Smooth muscle cell (in vitro differentiated cells): ENCODE data around the gene TMEM119. TPM values are rescaled to one million over a fixed set of nuclear protein-coding genes. Genes with fewer than 3 reads are reported as not detected.

Experiments
- DNase-seq: peaks from one replicate; lab custom pipeline; 2025; ENCODE audit not compliant: unreplicated experiment; lab: John Stamatoyannopoulos, UW
- H2AFZ ChIP-seq: fragments of 200-600 bp; sonication (generic); 2 replicates; pipeline ENCODE4 v1.6.0; 2016; ENCODE audit warnings: antibody characterized with exemption, low read depth, mild to moderate bottlenecking
- H3F3A ChIP-seq: fragments of 200-600 bp; sonication (generic); 2 replicates; pipeline ENCODE4 v1.6.0; 2017; ENCODE audit warnings: antibody characterized with exemption, low read depth
- H3K27ac ChIP-seq: fragments of 200-600 bp; sonication (generic); 2 replicates; pipeline ENCODE4 v1.5.1; 2016; ENCODE audit warnings: low read depth, mild to moderate bottlenecking
- H3K27me3 ChIP-seq: fragments of 200-600 bp; sonication (generic); 2 replicates; pipeline ENCODE4 v1.6.1; 2016; ENCODE audit warnings: low read depth, mild to moderate bottlenecking
- H3K36me3 ChIP-seq: fragments of 200-600 bp; sonication (generic); 2 replicates; pipeline ENCODE4 v1.5.1; 2016; ENCODE audit warnings: low read depth
- H3K4me1 ChIP-seq: fragments of 200-600 bp; sonication (generic); 2 replicates; pipeline ENCODE4 v1.5.1; 2016; ENCODE audit warnings: low read depth
- H3K4me2 ChIP-seq: fragments of 200-600 bp; sonication (generic); 2 replicates; pipeline ENCODE4 v1.6.0; 2016; ENCODE audit warnings: mild to moderate bottlenecking
- H3K4me3 ChIP-seq: fragments of 200-600 bp; sonication (generic); 2 replicates; pipeline ENCODE4 v1.5.1; 2016; ENCODE audit warnings: mild to moderate bottlenecking
- H3K79me2 ChIP-seq: fragments of 200-600 bp; sonication (generic); 2 replicates; pipeline ENCODE4 v1.6.0; 2016; ENCODE audit warnings: low read depth, mild to moderate bottlenecking
- H3K9ac ChIP-seq: fragments of 200-600 bp; sonication (generic); 2 replicates; pipeline ENCODE4 v1.6.0; 2016; ENCODE audit warnings: low read depth
- H3K9me3 ChIP-seq: fragments of 200-600 bp; sonication (generic); replicated peaks from 2 replicates; pipeline ENCODE4 v1.5.1; 2016; ENCODE audit warnings: low read depth
- H4K20me1 ChIP-seq: fragments of 200-600 bp; sonication (generic); 2 replicates; pipeline ENCODE4 v1.6.0; 2016; ENCODE audit warnings: low read depth
- CTCF ChIP-seq: fragments of 200-600 bp; sonication (generic); IDR thresholded peaks from 2 replicates; pipeline ENCODE4 v1.5.1; 2017; ENCODE audit warnings: borderline replicate concordance, mild to moderate bottlenecking, antibody characterized with exemption; ENCODE audit not compliant: insufficient read depth, poor library complexity, severe bottlenecking
- WGBS: methylation state at CpG from one replicate; pipeline ENCODE4 v1.1.7; 2016; ENCODE audit warnings: low lambda C conversion rate; 5-methylcytosine and 5-hydroxymethylcytosine counted together
- polyA plus RNA-seq: library from polyadenylated mRNA; unstranded; fragments of >200 nt; fragmentation: Nextera tagmentation; extraction: Ambion mirVana; gene quantifications from 2 replicates; pipeline ENCODE4 v1.2.1, GENCODE V29; 2016
- total RNA-seq: library from RNA; depleted of rRNA; stranded (reverse); fragments of >200 nt; gene quantifications from 2 replicates; pipeline ENCODE4 v1.2.3, GENCODE V29; 2014

TMEM119 gene
- total and polyA plus RNA-seq, 2 experiments from 2014 or later: 40.9 to 103 TPM

- Histone ChIP-seq H2AFZ (no peak overlapping the region), H3K27ac (no peak overlapping the region), H3K4me2 (peak overlapping the region; percentile 85), H3K4me3 (peak overlapping the region; percentile 61), H3K9ac (no peak overlapping the region), H3K79me2 (peaks cover 38% of the 10 kb centered on the region), H3K36me3 (no peaks in the 10 kb centered on the region), H4K20me1 (no peaks in the 10 kb centered on the region), H3K9me3 (no peaks in the 10 kb centered on the region), H3F3A (no peaks in the 10 kb centered on the region), H3K27me3 (no peaks in the 10 kb centered on the region), H3K4me1 (peaks cover 2% of the 10 kb centered on the region)
- WGBS: over 99% methylated on average over 4 of the region's 7 CpGs
- DNase-seq: no peak
- TF ChIP-seq CTCF: no peak
Measured at GRCh38 chr12:108594960-108595710, 2.7 kb downstream of the TMEM119 start.

- no peaks in the 10 kb centered on the region for H4K20me1 ChIP-seq
- no peaks in the 10 kb centered on the region for H3K36me3 ChIP-seq
- no peak for DNase-seq
- H3K27ac ChIP-seq: no peak overlapping the region
- H3K4me3 ChIP-seq: no peak overlapping the region
- H3K9me3 ChIP-seq: no peaks in the 10 kb centered on the region
- TF ChIP-seq CTCF: no peak
- peaks cover 38% of the 10 kb centered on the region for H3K79me2 ChIP-seq
- peaks cover 9% of the 10 kb centered on the region for H3K4me1 ChIP-seq
- no peak overlapping the region for H3K4me2 ChIP-seq
- no peaks in the 10 kb centered on the region for H3K27me3 ChIP-seq
- WGBS: 98% methylated on average over 10 of the region's 10 CpGs
- H3K9ac ChIP-seq: no peak overlapping the region
- H2AFZ ChIP-seq: no peak overlapping the region
- H3F3A ChIP-seq: no peaks in the 10 kb centered on the region
Measured at GRCh38 chr12:108594323-108594903, 3.5 kb downstream of the TMEM119 start.

GRCh38 chr12:108592033-108592909 lies 5.6 kb downstream of the TMEM119 start:
- Histone ChIP-seq H3K36me3 (no peaks in the 10 kb centered on the region), H4K20me1 (no peaks in the 10 kb centered on the region), H3K9me3 (no peaks in the 10 kb centered on the region), H3K4me1 (peaks cover 17% of the 10 kb centered on the region), H3K79me2 (peaks cover 29% of the 10 kb centered on the region), H3K27ac (no peak overlapping the region), H3K9ac (no peak overlapping the region), H3K27me3 (no peaks in the 10 kb centered on the region), H3K4me3 (no peak overlapping the region), H3K4me2 (no peak overlapping the region), H3F3A (no peaks in the 10 kb centered on the region), H2AFZ (no peak overlapping the region)
- WGBS: 96% methylated on average over 13 of the region's 25 CpGs
- no peak for DNase-seq
- no peak for TF ChIP-seq CTCF
